ENCODE data around the gene GRB7. TPM values are rescaled to one million over a fixed set of nuclear protein-coding genes. Genes with fewer than 3 reads are reported as not detected.

Gene GRB7
- total and polyA plus RNA-seq, 10 of the 15 experiments (the other 5 are each of a cell fraction or from before 2014, with no cell fraction given) = 0.05 to 0.34 (median 0.19) TPM; not detected in 4

DNA sequence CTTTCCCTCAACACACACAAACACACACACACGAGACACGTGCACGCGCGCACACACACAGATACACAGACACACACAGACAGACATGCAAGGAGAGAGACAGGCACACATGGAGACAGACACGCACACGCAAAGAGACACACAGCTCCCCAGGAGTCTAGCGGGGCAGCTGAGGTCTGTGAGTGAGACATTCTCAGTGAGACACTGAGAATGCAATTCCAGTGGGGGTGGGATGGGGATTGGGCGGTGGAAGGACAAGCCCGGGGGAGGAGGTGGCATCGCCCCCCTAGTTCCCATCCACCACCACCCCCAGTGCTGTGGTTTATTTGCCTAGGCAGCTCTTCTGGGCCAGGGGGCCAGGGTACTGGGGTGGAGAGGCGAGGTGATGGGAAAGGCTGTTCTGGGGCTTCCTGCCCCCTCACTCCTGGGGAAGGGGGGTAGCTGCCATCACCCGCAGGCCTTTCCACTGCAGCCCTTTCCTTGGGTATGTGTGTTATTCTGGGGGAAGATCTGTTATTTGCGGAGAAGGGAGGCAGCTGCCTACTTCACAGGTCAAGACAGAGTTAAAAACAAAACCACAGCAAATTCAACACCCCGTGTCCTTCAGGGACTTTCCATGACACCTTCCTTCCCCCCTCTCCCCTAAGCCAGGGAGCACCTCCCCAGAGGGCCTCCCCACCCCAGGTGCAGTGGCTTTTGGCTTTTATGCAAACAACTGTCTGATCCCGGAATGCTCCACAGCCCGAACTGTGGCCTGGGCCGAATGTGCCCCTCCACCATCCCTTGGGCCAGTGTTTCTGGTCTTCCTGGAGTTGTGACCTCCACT, 18.0 kb downstream of the GRB7 start (continued):
- TF ChIP-seq NR2F1 (conservative IDR thresholded peaks at IDR 0.05) = peak; percentile 97
- TF ChIP-seq, protein P1, sequence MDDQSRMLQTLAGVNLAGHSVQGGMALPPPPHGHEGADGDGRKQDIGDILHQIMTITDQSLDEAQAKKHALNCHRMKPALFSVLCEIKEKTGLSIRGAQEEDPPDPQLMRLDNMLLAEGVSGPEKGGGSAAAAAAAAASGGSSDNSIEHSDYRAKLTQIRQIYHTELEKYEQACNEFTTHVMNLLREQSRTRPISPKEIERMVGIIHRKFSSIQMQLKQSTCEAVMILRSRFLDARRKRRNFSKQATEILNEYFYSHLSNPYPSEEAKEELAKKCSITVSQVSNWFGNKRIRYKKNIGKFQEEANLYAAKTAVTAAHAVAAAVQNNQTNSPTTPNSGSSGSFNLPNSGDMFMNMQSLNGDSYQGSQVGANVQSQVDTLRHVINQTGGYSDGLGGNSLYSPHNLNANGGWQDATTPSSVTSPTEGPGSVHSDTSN (IDR thresholded peaks at IDR 0.05; ENCODE audit: insufficient replicate concordance, low read depth, low read length) = no peak
- TF ChIP-seq RAD21 (IDR thresholded peaks at IDR 0.05; ENCODE audit: insufficient read depth, low read depth, low read length) = no peak
- TF ChIP-seq IKZF1 (conservative IDR thresholded peaks at IDR 0.05) = peak; percentile 98
- TF ChIP-seq TCF7 (IDR thresholded peaks at IDR 0.05; ENCODE audit: borderline replicate concordance) = 0 out of 2 replicates have a peak, but pooled peaks have one; percentile 22
- no peak; the same call in 1 of the 2 replicates for TF ChIP-seq HCFC1 (IDR thresholded peaks at IDR 0.05; ENCODE audit: low read length)
- peak; percentile 90 for TF ChIP-seq FOXM1 (IDR thresholded peaks at IDR 0.05; ENCODE audit: low read depth, low read length)
- peak; percentile 89 for TF ChIP-seq NFIC (IDR thresholded peaks at IDR 0.05; ENCODE audit: low read depth, low read length)
- TF ChIP-seq, protein P2, sequence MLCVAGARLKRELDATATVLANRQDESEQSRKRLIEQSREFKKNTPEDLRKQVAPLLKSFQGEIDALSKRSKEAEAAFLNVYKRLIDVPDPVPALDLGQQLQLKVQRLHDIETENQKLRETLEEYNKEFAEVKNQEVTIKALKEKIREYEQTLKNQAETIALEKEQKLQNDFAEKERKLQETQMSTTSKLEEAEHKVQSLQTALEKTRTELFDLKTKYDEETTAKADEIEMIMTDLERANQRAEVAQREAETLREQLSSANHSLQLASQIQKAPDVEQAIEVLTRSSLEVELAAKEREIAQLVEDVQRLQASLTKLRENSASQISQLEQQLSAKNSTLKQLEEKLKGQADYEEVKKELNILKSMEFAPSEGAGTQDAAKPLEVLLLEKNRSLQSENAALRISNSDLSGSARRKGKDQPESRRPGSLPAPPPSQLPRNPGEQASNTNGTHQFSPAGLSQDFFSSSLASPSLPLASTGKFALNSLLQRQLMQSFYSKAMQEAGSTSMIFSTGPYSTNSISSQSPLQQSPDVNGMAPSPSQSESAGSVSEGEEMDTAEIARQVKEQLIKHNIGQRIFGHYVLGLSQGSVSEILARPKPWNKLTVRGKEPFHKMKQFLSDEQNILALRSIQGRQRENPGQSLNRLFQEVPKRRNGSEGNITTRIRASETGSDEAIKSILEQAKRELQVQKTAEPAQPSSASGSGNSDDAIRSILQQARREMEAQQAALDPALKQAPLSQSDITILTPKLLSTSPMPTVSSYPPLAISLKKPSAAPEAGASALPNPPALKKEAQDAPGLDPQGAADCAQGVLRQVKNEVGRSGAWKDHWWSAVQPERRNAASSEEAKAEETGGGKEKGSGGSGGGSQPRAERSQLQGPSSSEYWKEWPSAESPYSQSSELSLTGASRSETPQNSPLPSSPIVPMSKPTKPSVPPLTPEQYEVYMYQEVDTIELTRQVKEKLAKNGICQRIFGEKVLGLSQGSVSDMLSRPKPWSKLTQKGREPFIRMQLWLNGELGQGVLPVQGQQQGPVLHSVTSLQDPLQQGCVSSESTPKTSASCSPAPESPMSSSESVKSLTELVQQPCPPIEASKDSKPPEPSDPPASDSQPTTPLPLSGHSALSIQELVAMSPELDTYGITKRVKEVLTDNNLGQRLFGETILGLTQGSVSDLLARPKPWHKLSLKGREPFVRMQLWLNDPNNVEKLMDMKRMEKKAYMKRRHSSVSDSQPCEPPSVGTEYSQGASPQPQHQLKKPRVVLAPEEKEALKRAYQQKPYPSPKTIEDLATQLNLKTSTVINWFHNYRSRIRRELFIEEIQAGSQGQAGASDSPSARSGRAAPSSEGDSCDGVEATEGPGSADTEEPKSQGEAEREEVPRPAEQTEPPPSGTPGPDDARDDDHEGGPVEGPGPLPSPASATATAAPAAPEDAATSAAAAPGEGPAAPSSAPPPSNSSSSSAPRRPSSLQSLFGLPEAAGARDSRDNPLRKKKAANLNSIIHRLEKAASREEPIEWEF (IDR thresholded peaks at IDR 0.05; ENCODE audit: insufficient replicate concordance, low read depth, low read length) = no peak
- TF ChIP-seq SREBF1 (IDR thresholded peaks at IDR 0.05; ENCODE audit: low read length) = no peak
- TF ChIP-seq, protein P3, sequence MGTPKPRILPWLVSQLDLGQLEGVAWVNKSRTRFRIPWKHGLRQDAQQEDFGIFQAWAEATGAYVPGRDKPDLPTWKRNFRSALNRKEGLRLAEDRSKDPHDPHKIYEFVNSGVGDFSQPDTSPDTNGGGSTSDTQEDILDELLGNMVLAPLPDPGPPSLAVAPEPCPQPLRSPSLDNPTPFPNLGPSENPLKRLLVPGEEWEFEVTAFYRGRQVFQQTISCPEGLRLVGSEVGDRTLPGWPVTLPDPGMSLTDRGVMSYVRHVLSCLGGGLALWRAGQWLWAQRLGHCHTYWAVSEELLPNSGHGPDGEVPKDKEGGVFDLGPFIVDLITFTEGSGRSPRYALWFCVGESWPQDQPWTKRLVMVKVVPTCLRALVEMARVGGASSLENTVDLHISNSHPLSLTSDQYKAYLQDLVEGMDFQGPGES (IDR thresholded peaks at IDR 0.05) = no peak
- TF ChIP-seq RBBP5 (conservative IDR thresholded peaks at IDR 0.05) = no peak
- TF ChIP-seq KDM1A (IDR thresholded peaks at IDR 0.05; ENCODE audit: borderline replicate concordance) = no peak
- peak; percentile 92 for TF ChIP-seq POLR2AphosphoS5 (IDR thresholded peaks at IDR 0.05; ENCODE audit: low read length)
- no peak for TF ChIP-seq ZNF274 (IDR thresholded peaks at IDR 0.05; ENCODE audit: insufficient read depth, insufficient read length)
- TF ChIP-seq SP1 (IDR thresholded peaks at IDR 0.05; ENCODE audit: low read depth, low read length) = peak; percentile 73
- no peak for TF ChIP-seq NRF1 (conservative IDR thresholded peaks at IDR 0.05; ENCODE audit: low read depth, low read length)
- TF ChIP-seq, protein P4, sequence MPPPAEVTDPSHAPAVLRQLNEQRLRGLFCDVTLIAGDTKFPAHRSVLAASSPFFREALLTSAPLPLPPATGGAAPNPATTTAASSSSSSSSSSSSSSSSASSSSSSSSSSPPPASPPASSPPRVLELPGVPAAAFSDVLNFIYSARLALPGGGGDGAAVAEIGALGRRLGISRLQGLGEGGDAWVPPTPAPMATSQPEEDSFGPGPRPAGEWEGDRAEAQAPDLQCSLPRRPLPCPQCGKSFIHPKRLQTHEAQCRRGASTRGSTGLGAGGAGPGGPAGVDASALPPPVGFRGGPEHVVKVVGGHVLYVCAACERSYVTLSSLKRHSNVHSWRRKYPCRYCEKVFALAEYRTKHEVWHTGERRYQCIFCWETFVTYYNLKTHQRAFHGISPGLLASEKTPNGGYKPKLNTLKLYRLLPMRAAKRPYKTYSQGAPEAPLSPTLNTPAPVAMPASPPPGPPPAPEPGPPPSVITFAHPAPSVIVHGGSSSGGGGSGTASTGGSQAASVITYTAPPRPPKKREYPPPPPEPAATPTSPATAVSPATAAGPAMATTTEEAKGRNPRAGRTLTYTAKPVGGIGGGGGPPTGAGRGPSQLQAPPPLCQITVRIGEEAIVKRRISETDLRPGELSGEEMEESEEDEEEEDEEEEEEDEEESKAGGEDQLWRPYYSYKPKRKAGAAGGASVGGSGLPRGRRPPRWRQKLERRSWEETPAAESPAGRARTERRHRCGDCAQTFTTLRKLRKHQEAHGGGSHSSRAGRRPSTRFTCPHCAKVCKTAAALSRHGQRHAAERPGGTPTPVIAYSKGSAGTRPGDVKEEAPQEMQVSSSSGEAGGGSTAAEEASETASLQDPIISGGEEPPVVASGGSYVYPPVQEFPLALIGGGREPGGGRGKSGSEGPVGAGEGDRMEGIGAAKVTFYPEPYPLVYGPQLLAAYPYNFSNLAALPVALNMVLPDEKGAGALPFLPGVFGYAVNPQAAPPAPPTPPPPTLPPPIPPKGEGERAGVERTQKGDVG (CRISPR knock-in tag; IDR thresholded peaks at IDR 0.05) = peak; percentile 35; the same call in 1 of the 2 replicates
- TF ChIP-seq CHD2 (IDR thresholded peaks at IDR 0.05; ENCODE audit: borderline replicate concordance, low read depth, low read length) = no peak
- TF ChIP-seq POLR2AphosphoS2 (IDR thresholded peaks at IDR 0.05; ENCODE audit: low read depth, low read length) = 0 out of 2 replicates have a peak, but pooled peaks have one; percentile 32
- peak; percentile 70 for TF ChIP-seq POLR2A (IDR thresholded peaks at IDR 0.05; ENCODE audit: low read depth, low read length)
